Hepatocyte (in vitro differentiated cells): ENCODE data around the gene GKN2. TPM values are rescaled to one million over a fixed set of nuclear protein-coding genes. Genes with fewer than 3 reads are reported as not detected.

ENCODE experiments used
- DNase-seq: peaks from one replicate; pipeline ENCODE4 v3.0.0-alpha.2; 2016; ENCODE audit warnings: low spot score
- H2AFZ ChIP-seq: fragments of 200-600 bp; sonication (generic); 2 replicates; pipeline ENCODE4 v1.6.0; 2016; ENCODE audit warnings: antibody characterized with exemption, mild to moderate bottlenecking
- H3K27ac ChIP-seq: fragments of 200-600 bp; sonication (generic); 2 replicates; pipeline ENCODE4 v1.5.1; 2016; ENCODE audit warnings: mild to moderate bottlenecking
- H3K27me3 ChIP-seq: fragments of 200-600 bp; sonication (generic); 2 replicates; pipeline ENCODE4 v1.6.1; 2016
- H3K36me3 ChIP-seq: fragments of 200-600 bp; sonication (generic); replicated peaks from 2 replicates; pipeline ENCODE4 v1.5.1; 2016; ENCODE audit warnings: low read depth; ENCODE audit not compliant: insufficient read depth
- H3K4me1 ChIP-seq: fragments of 200-600 bp; sonication (generic); 2 replicates; pipeline ENCODE4 v1.5.1; 2016; ENCODE audit warnings: mild to moderate bottlenecking, moderate library complexity; ENCODE audit not compliant: insufficient read depth
- H3K4me2 ChIP-seq: fragments of 200-600 bp; sonication (generic); 2 replicates; pipeline ENCODE4 v1.6.0; 2016
- H3K4me3 ChIP-seq: fragments of 200-600 bp; sonication (generic); 2 replicates; pipeline ENCODE4 v1.5.1; 2016; ENCODE audit warnings: mild to moderate bottlenecking
- H3K79me2 ChIP-seq: fragments of 200-600 bp; sonication (generic); 2 replicates; pipeline ENCODE4 v1.6.0; 2017; ENCODE audit warnings: mild to moderate bottlenecking
- H3K9me2 ChIP-seq: fragments of 200-600 bp; sonication (generic); replicated peaks from 2 replicates; pipeline ENCODE4 v1.6.0; 2017; ENCODE audit warnings: mild to moderate bottlenecking; ENCODE audit not compliant: insufficient read depth
- H3K9me3 ChIP-seq: fragments of 200-600 bp; sonication (generic); 2 replicates; pipeline ENCODE4 v1.5.1; 2016; ENCODE audit warnings: low read depth, mild to moderate bottlenecking
- H4K20me1 ChIP-seq: fragments of 200-600 bp; sonication (generic); 2 replicates; pipeline ENCODE4 v1.6.0; 2016; ENCODE audit warnings: mild to moderate bottlenecking; ENCODE audit not compliant: insufficient read depth, poor library complexity, severe bottlenecking
- CTCF ChIP-seq: fragments of 200-600 bp; sonication (generic); IDR thresholded peaks from 2 replicates; pipeline ENCODE4 v1.5.1; 2016; ENCODE audit warnings: antibody characterized with exemption, mild to moderate bottlenecking; ENCODE audit not compliant: poor library complexity
- EZH2 ChIP-seq: fragments of 200-600 bp; sonication (generic); IDR thresholded peaks from 2 replicates; pipeline ENCODE4 v1.6.1; 2016; ENCODE audit warnings: antibody characterized with exemption, mild to moderate bottlenecking, borderline replicate concordance
- EZH2phosphoT487 ChIP-seq: fragments of 200-600 bp; sonication (generic); IDR thresholded peaks from one replicate; pipeline ENCODE4 v1.6.1; 2018; ENCODE audit warnings: antibody characterized with exemption, mild to moderate bottlenecking, low read depth, moderate library complexity; ENCODE audit not compliant: unreplicated experiment, severe bottlenecking
- WGBS: methylation state at CpG from one replicate; pipeline ENCODE4 v1.1.6; 2016; ENCODE audit warnings: low lambda C conversion rate; ENCODE audit errors: missing lambda C conversion rate; 5-methylcytosine and 5-hydroxymethylcytosine counted together
- polyA plus RNA-seq: library from polyadenylated mRNA; unstranded; fragments of >200 nt; fragmentation: Nextera tagmentation; extraction: Ambion mirVana; gene quantifications from 2 replicates; pipeline ENCODE4 v1.2.1, GENCODE V29; 2016
- total RNA-seq: library from RNA; depleted of rRNA; stranded (reverse); fragments of >200 nt; gene quantifications from 2 replicates; pipeline ENCODE4 v1.2.3, GENCODE V29; 2014

Gene GKN2
- total and polyA plus RNA-seq, 2 experiments from 2014 or later = not detected

- no peak for TF ChIP-seq EZH2phosphoT487
- H3K4me1 ChIP-seq = no peaks in the 10 kb centered on the region
- no peaks in the 10 kb centered on the region for H3K36me3 ChIP-seq
- H4K20me1 ChIP-seq = no peaks in the 10 kb centered on the region
- H3K9me2 ChIP-seq = no peaks in the 10 kb centered on the region
- no peaks in the 10 kb centered on the region for H3K79me2 ChIP-seq
- H3K4me3 ChIP-seq = no peak overlapping the region
- peaks cover 7% of the 10 kb centered on the region for H3K27me3 ChIP-seq
- DNase-seq = no peak
- H3K9me3 ChIP-seq = no peaks in the 10 kb centered on the region
- no peak overlapping the region for H3K4me2 ChIP-seq
- no peak overlapping the region for H3K27ac ChIP-seq
- no peak overlapping the region for H2AFZ ChIP-seq
- 50% methylated on average over 5 of the region's 5 CpGs for WGBS
Measured at GRCh38 chr2:68971591-68972231, 19.0 kb upstream of the GKN2 start.

GRCh38 chr2:68970566-68971265 lies 18.0 kb upstream of the GKN2 start:
- Histone ChIP-seq H3K4me3 (no peak overlapping the region), H2AFZ (no peak overlapping the region), H3K4me2 (no peak overlapping the region), H4K20me1 (no peaks in the 10 kb centered on the region), H3K9me2 (no peaks in the 10 kb centered on the region), H3K9me3 (no peaks in the 10 kb centered on the region), H3K79me2 (no peaks in the 10 kb centered on the region), H3K4me1 (no peaks in the 10 kb centered on the region), H3K27ac (no peak overlapping the region), H3K27me3 (peaks cover 6% of the 10 kb centered on the region), H3K36me3 (no peaks in the 10 kb centered on the region)
- 92% methylated on average over 8 of the region's 8 CpGs for WGBS
- DNase-seq = no peak
- TF ChIP-seq EZH2 (no peak), EZH2phosphoT487 (no peak), CTCF (no peak)

- 90% methylated on average over 8 of the region's 8 CpGs for WGBS
- Histone ChIP-seq H3K27me3 (no peaks in the 10 kb centered on the region), H3K27ac (no peak overlapping the region), H3K4me1 (no peaks in the 10 kb centered on the region), H4K20me1 (no peaks in the 10 kb centered on the region), H3K4me3 (no peak overlapping the region), H3K9me2 (no peaks in the 10 kb centered on the region), H2AFZ (no peak overlapping the region), H3K4me2 (no peak overlapping the region), H3K79me2 (no peaks in the 10 kb centered on the region), H3K36me3 (no peaks in the 10 kb centered on the region), H3K9me3 (no peaks in the 10 kb centered on the region)
- DNase-seq = no peak
- TF ChIP-seq EZH2 (no peak), CTCF (no peak), EZH2phosphoT487 (no peak)
Measured at GRCh38 chr2:68969736-68970490, 17.2 kb upstream of the GKN2 start.

- H3K27me3 ChIP-seq = no peaks in the 10 kb centered on the region
- no peak overlapping the region for H3K4me3 ChIP-seq
- TF ChIP-seq CTCF (no peak), EZH2phosphoT487 (no peak), EZH2 (no peak)
- H3K27ac ChIP-seq = no peak overlapping the region
- H4K20me1 ChIP-seq = no peaks in the 10 kb centered on the region
- 97% methylated on average over 1 of the region's 1 CpG for WGBS
- DNase-seq = no peak
- H3K9me2 ChIP-seq = no peaks in the 10 kb centered on the region
- no peaks in the 10 kb centered on the region for H3K4me1 ChIP-seq
- H3K79me2 ChIP-seq = no peaks in the 10 kb centered on the region
- H3K4me2 ChIP-seq = no peak overlapping the region
- H2AFZ ChIP-seq = no peak overlapping the region
- no peaks in the 10 kb centered on the region for H3K9me3 ChIP-seq
- H3K36me3 ChIP-seq = no peaks in the 10 kb centered on the region
Measured at GRCh38 chr2:68968221-68968620, 15.5 kb upstream of the GKN2 start.
